H1 (cell line): ENCODE results near the gene ACHE. TPM values are rescaled to one million over a fixed set of nuclear protein-coding genes. Genes with fewer than 3 reads are reported as not detected.

ENCODE experiments used
- BRCA1 ChIP-seq: IDR thresholded peaks from 2 replicates; pipeline ENCODE4 v1.6.1; 2012; ENCODE audit warnings: low read depth, low read length, improper control_type of control experiment
- CBX5 ChIP-seq: fragments of 300-800, 300-1000 bp; sonication (generic); IDR thresholded peaks from 2 replicates; pipeline ENCODE4 v1.7.1; 2016; ENCODE audit warnings: antibody characterized with exemption, low read length, low read depth
- CBX8 ChIP-seq: fragments of 300-800, 300-1000 bp; sonication (generic); IDR thresholded peaks from 2 replicates; pipeline ENCODE4 v1.7.1; 2016; ENCODE audit warnings: low read depth, low read length, borderline replicate concordance
- CTBP2 ChIP-seq: IDR thresholded peaks from 2 replicates; pipeline ENCODE4 v1.7.0; 2011; ENCODE audit warnings: borderline replicate concordance, mild to moderate bottlenecking, moderate library complexity, mixed read lengths, low read length; ENCODE audit not compliant: insufficient read depth, insufficient read length
- GABPA ChIP-seq: IDR thresholded peaks from 2 replicates; pipeline ENCODE4 v1.6.1; 2011; ENCODE audit warnings: mild to moderate bottlenecking, low read length, moderate library complexity, borderline replicate concordance; ENCODE audit not compliant: insufficient read depth
- HDAC6 ChIP-seq: IDR thresholded peaks from one replicate; pipeline ENCODE4 v1.7.1; 2012; ENCODE audit warnings: low read depth, mild to moderate bottlenecking, inconsistent platforms, low read length, moderate library complexity
- MAX ChIP-seq: IDR thresholded peaks from 2 replicates; pipeline ENCODE4 v1.6.1; 2012; ENCODE audit warnings: inconsistent platforms
- NANOG ChIP-seq: IDR thresholded peaks from 2 replicates; pipeline ENCODE4 v1.6.1; 2011; ENCODE audit warnings: low read length, low read depth, mild to moderate bottlenecking, inconsistent platforms; ENCODE audit not compliant: insufficient read depth, poor library complexity, severe bottlenecking
- NRF1 ChIP-seq: IDR thresholded peaks from 2 replicates; pipeline ENCODE4 v1.6.1; 2011; ENCODE audit warnings: mild to moderate bottlenecking, low read depth, low read length, improper control_type of control experiment
- SIN3A ChIP-seq, 2 experiments: IDR thresholded peaks in 1 of 2; conservative IDR thresholded peaks in 1 of 2; 2 replicates each; pipeline ENCODE4 v1.6.1; 2011 to 2012; ENCODE audit warnings: low read length in 2 of 2, improper control_type of control experiment in 1 of 2, low read depth in 1 of 2, mild to moderate bottlenecking in 1 of 2
- SIRT6 ChIP-seq: IDR thresholded peaks from one replicate; pipeline ENCODE4 v1.7.1; 2012; ENCODE audit warnings: low read length, inconsistent platforms
- SP2 ChIP-seq: IDR thresholded peaks from 2 replicates; pipeline ENCODE4 v1.6.1; 2012; ENCODE audit warnings: mild to moderate bottlenecking, low read length, inconsistent platforms
- SRF ChIP-seq: IDR thresholded peaks from 2 replicates; pipeline ENCODE4 v1.6.1; 2011; ENCODE audit warnings: mild to moderate bottlenecking, low read depth, low read length, moderate library complexity
- TEAD4 ChIP-seq: IDR thresholded peaks from 2 replicates; pipeline ENCODE4 v1.6.1; 2012; ENCODE audit warnings: low read depth, low read length, inconsistent platforms, mixed read lengths
- polyA plus RNA-seq, 7 experiments: library from polyadenylated mRNA; depleted of rRNA in 3 of 7; stranded (reverse) in 5 of 7; unstranded in 2 of 7; fragments of >200 nt in 5 of 7; fragments of 200-250 nt in 2 of 7; gene quantifications; 1 replicate in 5 of 7; 2 replicates in 1 of 7; 4 replicates in 1 of 7; pipeline versions ENCODE4 v1.2.1 to v1.2.3, GENCODE V29; 2011 to 2013; ENCODE audit warnings: missing spikeins in 2 of 7, mixed read lengths in 2 of 7
- total RNA-seq: library from RNA; stranded (reverse); fragmentation: NEBNext Ultra II Directional; extraction: Animal tissue kit (Norgen Biotek cat#: 25700); gene quantifications from 2 replicates; pipeline ENCODE4 v1.2.1, GENCODE V29; 2021

ACHE gene
- total and polyA plus RNA-seq, 2 of the 8 experiments (the other 6 are each of a cell fraction or from before 2014, with no cell fraction given): 1.4 to 4.3 TPM

GRCh38 chr7:100852048-100852872, 43.4 kb downstream of the ACHE start, which contains the start of gene SLC12A9 (continued):
- TF ChIP-seq GABPA (peak; percentile 30; the same call in 1 of the 2 replicates), NANOG (no peak), HDAC6 (no peak), CTBP2 (no peak), BRCA1 (no peak), CBX5 (no peak), MAX (peak; percentile 94), SP2 (no peak), SIN3A (conservative IDR thresholded peaks at IDR 0.05 in 1 of 2, IDR thresholded peaks at IDR 0.05 in 1 of 2; ENCODE audit: low read depth in 1 of 2, low read length in 2 of 2) (peak in 1 of 2 experiments; percentile 96; a peak in 2 of 4 replicates), CBX8 (no peak), SIRT6 (no peak), TEAD4 (no peak), SRF (no peak), NRF1 (no peak)
